Activated T-cell treated with anti-CD3 and anti-CD28 coated beads, Interleukin-2, amount 50 U/mL, for 72 hours (primary cell): ENCODE measurements around the gene AFG3L2. TPM values are rescaled to one million over a fixed set of nuclear protein-coding genes. Genes with fewer than 3 reads are reported as not detected.

ENCODE experiments used
- ATAC-seq, 2 donors: fragments of 150-1000 bp; cut with Tn5 transposase; replicated peaks in 1 of 2; 2 replicates each; pipeline ENCODE4 v1.10.0; 2021; ENCODE audit warnings: moderate library complexity in 2 of 2, mild to moderate bottlenecking in 1 of 2
- DNase-seq, 2 donors: peaks; one replicate each; pipeline ENCODE4 v3.0.0; 2021 to 2022; ENCODE audit warnings: mixed read lengths in 1 of 2
- H3K27ac Mint-ChIP-seq: one replicate; pipeline ENCODE4 v1.8.0; 2022; ENCODE audit warnings: mild to moderate bottlenecking, moderate library complexity, mixed read lengths
- H3K27me3 Mint-ChIP-seq: one replicate; pipeline ENCODE4 v1.8.0; 2022; ENCODE audit warnings: low read depth, mixed read lengths
- H3K36me3 Mint-ChIP-seq, 2 donors: one replicate each; pipeline ENCODE4 v1.8.0; 2022; ENCODE audit warnings: mixed read lengths in 2 of 2, mild to moderate bottlenecking in 1 of 2; ENCODE audit not compliant: insufficient read depth in 2 of 2
- H3K4me1 Mint-ChIP-seq: one replicate; pipeline ENCODE4 v1.8.0; 2022; ENCODE audit warnings: low read depth, mixed read lengths
- H3K4me3 Mint-ChIP-seq, 2 donors: one replicate each; pipeline ENCODE4 v1.8.0; 2022; ENCODE audit warnings: mild to moderate bottlenecking in 2 of 2, mixed read lengths in 2 of 2, moderate library complexity in 2 of 2
- H3K9me3 Mint-ChIP-seq, 2 donors: one replicate each; pipeline ENCODE4 v1.8.0; 2022; ENCODE audit warnings: mixed read lengths in 2 of 2
- total RNA-seq, 2 donors: library from RNA; stranded (reverse); gene quantifications; one replicate each; pipeline ENCODE4 v1.2.3, GENCODE V29; 2022

Gene AFG3L2
- total RNA-seq, 2 donors from 2014 or later = 45.7 to 56.7 TPM

GRCh38 chr18:12408247-12408869, 31.3 kb upstream of the AFG3L2 start:
- peaks cover 42% of the 10 kb centered on the region for H3K27me3 Mint-ChIP-seq
- H3K4me3 Mint-ChIP-seq = peak overlapping the region; percentile 66 to 74
- no peaks in the 10 kb centered on the region for H3K36me3 Mint-ChIP-seq
- DNase-seq = no peak
- peaks cover 24% of the 10 kb centered on the region for H3K4me1 Mint-ChIP-seq
- no peaks in the 10 kb centered on the region for H3K9me3 Mint-ChIP-seq
- H3K27ac Mint-ChIP-seq = no peak overlapping the region
- ATAC-seq = no peak

- Mint-ChIP-seq H3K36me3 (no peaks in the 10 kb centered on the region), H3K4me1 (peaks cover 24% of the 10 kb centered on the region), H3K27me3 (peaks cover 56% of the 10 kb centered on the region), H3K4me3 (peak overlapping the region; percentile 86 to 92), H3K9me3 (no peaks in the 10 kb centered on the region), H3K27ac (no peak overlapping the region)
- DNase-seq (no peak), ATAC-seq (no peak)
Measured at GRCh38 chr18:12406371-12407111, 29.5 kb upstream of the AFG3L2 start.

- peaks cover 56% of the 10 kb centered on the region for H3K27me3 Mint-ChIP-seq
- no peaks in the 10 kb centered on the region for H3K9me3 Mint-ChIP-seq
- ATAC-seq (no peak), DNase-seq (no peak)
- no peak overlapping the region for H3K27ac Mint-ChIP-seq
- peaks cover 24% of the 10 kb centered on the region for H3K4me1 Mint-ChIP-seq
- H3K4me3 Mint-ChIP-seq = no peak overlapping the region
- no peaks in the 10 kb centered on the region for H3K36me3 Mint-ChIP-seq
Measured at GRCh38 chr18:12405066-12405465, 28.0 kb upstream of the AFG3L2 start.

- Mint-ChIP-seq H3K9me3 (no peaks in the 10 kb centered on the region), H3K27me3 (peaks cover 56% of the 10 kb centered on the region), H3K4me1 (peaks cover 23% of the 10 kb centered on the region), H3K36me3 (no peaks in the 10 kb centered on the region), H3K4me3 (no peak overlapping the region), H3K27ac (no peak overlapping the region)
- no peak for DNase-seq
- peak in 1 of 2 donors; percentile 38 for ATAC-seq
Measured at GRCh38 chr18:12403601-12404506, 26.8 kb upstream of the AFG3L2 start.

- ATAC-seq = no peak
Measured at GRCh38 chr18:12401881-12402280, 24.9 kb upstream of the AFG3L2 start.

GRCh38 chr18:12399231-12399630, 22.2 kb upstream of the AFG3L2 start:
- Mint-ChIP-seq H3K27me3 (peaks cover 25% of the 10 kb centered on the region), H3K27ac (no peak overlapping the region), H3K9me3 (no peaks in the 10 kb centered on the region), H3K4me3 (no peak overlapping the region), H3K36me3 (no peaks in the 10 kb centered on the region), H3K4me1 (peaks cover 9% of the 10 kb centered on the region)
- ATAC-seq (no peak), DNase-seq (no peak)

More at GRCh38 chr18:12401881-12402280, 24.9 kb upstream of the AFG3L2 start:
- Mint-ChIP-seq H3K4me3 (no peak overlapping the region), H3K27ac (no peak overlapping the region), H3K27me3 (peaks cover 50% of the 10 kb centered on the region), H3K4me1 (peaks cover 12% of the 10 kb centered on the region), H3K9me3 (no peaks in the 10 kb centered on the region), H3K36me3 (no peaks in the 10 kb centered on the region)
- no peak for DNase-seq

GRCh38 chr18:12398625-12399024, 21.6 kb upstream of the AFG3L2 start:
- H3K4me3 Mint-ChIP-seq = no peak overlapping the region
- peaks cover 22% of the 10 kb centered on the region for H3K27me3 Mint-ChIP-seq
- H3K9me3 Mint-ChIP-seq = no peaks in the 10 kb centered on the region
- DNase-seq (no peak), ATAC-seq (no peak)
- no peak overlapping the region for H3K27ac Mint-ChIP-seq
- H3K36me3 Mint-ChIP-seq = no peaks in the 10 kb centered on the region
- H3K4me1 Mint-ChIP-seq = peaks cover 3% of the 10 kb centered on the region

GRCh38 chr18:12397793-12398192, 20.8 kb upstream of the AFG3L2 start:
- H3K27ac Mint-ChIP-seq = no peak overlapping the region
- no peaks in the 10 kb centered on the region for H3K9me3 Mint-ChIP-seq
- H3K4me3 Mint-ChIP-seq = no peak overlapping the region
- DNase-seq (no peak), ATAC-seq (no peak)
- H3K36me3 Mint-ChIP-seq = no peaks in the 10 kb centered on the region
- peaks cover 15% of the 10 kb centered on the region for H3K27me3 Mint-ChIP-seq
- H3K4me1 Mint-ChIP-seq = no peaks in the 10 kb centered on the region

- peaks cover 10% of the 10 kb centered on the region for H3K27me3 Mint-ChIP-seq
- H3K4me1 Mint-ChIP-seq = no peaks in the 10 kb centered on the region
- no peaks in the 10 kb centered on the region for H3K36me3 Mint-ChIP-seq
Measured at GRCh38 chr18:12397254-12397653, 20.2 kb upstream of the AFG3L2 start.

GRCh38 chr18:12394428-12394827, 17.4 kb upstream of the AFG3L2 start:
- DNase-seq = no peak
- H3K4me3 Mint-ChIP-seq = no peak overlapping the region
- no peak for ATAC-seq

More at GRCh38 chr18:12397254-12397653, 20.2 kb upstream of the AFG3L2 start:
- no peak overlapping the region for H3K4me3 Mint-ChIP-seq
- ATAC-seq = no peak
- DNase-seq = no peak
- no peak overlapping the region for H3K27ac Mint-ChIP-seq
- no peaks in the 10 kb centered on the region for H3K9me3 Mint-ChIP-seq

GRCh38 chr18:12393998-12394397, 17.0 kb upstream of the AFG3L2 start:
- Mint-ChIP-seq H3K9me3 (no peaks in the 10 kb centered on the region), H3K27me3 (peaks cover 4% of the 10 kb centered on the region), H3K4me1 (no peaks in the 10 kb centered on the region), H3K4me3 (no peak overlapping the region), H3K27ac (no peak overlapping the region), H3K36me3 (no peaks in the 10 kb centered on the region)
- ATAC-seq (no peak), DNase-seq (no peak)

More at GRCh38 chr18:12394428-12394827, 17.4 kb upstream of the AFG3L2 start:
- Mint-ChIP-seq H3K9me3 (no peaks in the 10 kb centered on the region), H3K27ac (no peak overlapping the region), H3K27me3 (peaks cover 4% of the 10 kb centered on the region), H3K36me3 (no peaks in the 10 kb centered on the region), H3K4me1 (no peaks in the 10 kb centered on the region)

- ATAC-seq = no peak
- no peak overlapping the region for H3K4me3 Mint-ChIP-seq
- H3K27ac Mint-ChIP-seq = no peak overlapping the region
- no peaks in the 10 kb centered on the region for H3K4me1 Mint-ChIP-seq
- H3K27me3 Mint-ChIP-seq = peaks cover 4% of the 10 kb centered on the region
- no peak for DNase-seq
- H3K36me3 Mint-ChIP-seq = no peaks in the 10 kb centered on the region
- no peaks in the 10 kb centered on the region for H3K9me3 Mint-ChIP-seq
Measured at GRCh38 chr18:12393510-12393909, 16.5 kb upstream of the AFG3L2 start.
